NCI-H524 (cell line): ENCODE data around the gene TCF7.

Source experiments
- DNase-seq, 2 experiments: peaks; one replicate each; lab custom pipeline; 2025; lab: John Stamatoyannopoulos, UW

TCF7 gene

GRCh38 chr5:134113902-134114875 lies at the start of gene TCF7:
Gene TCF7 (plus strand): TSS chr5:134114681. CDS start chr5:134114907, 226 bp downstream.
- peak; percentile 34 to 76 for DNase-seq

- no peak for DNase-seq
These were observed 44.9 kb upstream of the TCF7 start for GRCh38 chr5:134069553-134069952.

GRCh38 chr5:134070725-134071613 lies 43.5 kb upstream of the TCF7 start:
- DNase-seq = peak; percentile 24 to 42

GRCh38 chr5:134071614-134072207 lies 42.8 kb upstream of the TCF7 start:
- DNase-seq = no peak

- no peak for DNase-seq
These were observed 41.8 kb upstream of the TCF7 start for GRCh38 chr5:134072471-134073210.

- DNase-seq = no peak
These were observed 41.1 kb upstream of the TCF7 start for GRCh38 chr5:134073404-134073803.

GRCh38 chr5:134075102-134075501 lies 39.4 kb upstream of the TCF7 start:
- DNase-seq = no peak

- DNase-seq = no peak
These were observed 36.4 kb upstream of the TCF7 start for GRCh38 chr5:134077926-134078580.

GRCh38 chr5:134079748-134080581 lies 34.5 kb upstream of the TCF7 start:
- DNase-seq = no peak

- no peak for DNase-seq
These were observed 32.1 kb upstream of the TCF7 start for GRCh38 chr5:134082264-134082992.

GRCh38 chr5:134083517-134083916 lies 31.0 kb upstream of the TCF7 start:
- no peak for DNase-seq

GRCh38 chr5:134084022-134084565 lies 30.4 kb upstream of the TCF7 start:
- no peak for DNase-seq

GRCh38 chr5:134084570-134084969 lies 29.9 kb upstream of the TCF7 start:
- no peak for DNase-seq

GRCh38 chr5:134085411-134085810 lies 29.1 kb upstream of the TCF7 start:
- DNase-seq = no peak

- DNase-seq = peak; percentile 18 to 84
These were observed 28.1 kb upstream of the TCF7 start for GRCh38 chr5:134086225-134086942.

- DNase-seq = no peak
These were observed 27.6 kb upstream of the TCF7 start for GRCh38 chr5:134086943-134087305.

GRCh38 chr5:134088291-134088690 lies 26.2 kb upstream of the TCF7 start:
- DNase-seq = no peak

GRCh38 chr5:134088994-134089560 lies 25.4 kb upstream of the TCF7 start:
- peak in 1 of 2 experiments; percentile 9 for DNase-seq
